Neural cell (in vitro differentiated cells): ENCODE results near the gene NYAP2. TPM values are rescaled to one million over a fixed set of nuclear protein-coding genes. Genes with fewer than 3 reads are reported as not detected.
A peak's percentile ranks its signal among the peaks of the same experiment; 100 is the strongest.

Experiments
- H2AFZ ChIP-seq: fragments of 200-600, 300-800 bp; sonication (generic), shearing (Covaris generic); 2 replicates; pipeline ENCODE4 v1.6.0; 2014; ENCODE audit warnings: low read depth, mild to moderate bottlenecking, antibody characterized with exemption, low read length, moderate library complexity
- H3F3A ChIP-seq: fragments of 200-600 bp; shearing (Covaris generic); 2 replicates; pipeline ENCODE4 v1.6.1; 2016; ENCODE audit warnings: mild to moderate bottlenecking, moderate library complexity, mixed read lengths, antibody characterized with exemption, low read length; ENCODE audit not compliant: insufficient read depth, poor library complexity, severe bottlenecking
- H3K27ac ChIP-seq: fragments of 200-600, 300-800 bp; sonication (generic), shearing (Covaris generic); 2 replicates; pipeline ENCODE4 v1.5.1; 2014; ENCODE audit warnings: mild to moderate bottlenecking, low read length, moderate library complexity
- H3K27me3 ChIP-seq: fragments of 300-800, 200-600 bp; sonication (generic), shearing (Covaris generic); 2 replicates; pipeline ENCODE4 v1.6.0; 2014; ENCODE audit warnings: mild to moderate bottlenecking, low read depth, low read length, moderate library complexity; ENCODE audit not compliant: insufficient read depth
- H3K36me3 ChIP-seq: fragments of 300-800, 200-600 bp; sonication (generic), shearing (Covaris generic); 2 replicates; pipeline ENCODE4 v1.5.1; 2014; ENCODE audit warnings: mild to moderate bottlenecking, antibody characterized with exemption, low read length, moderate library complexity; ENCODE audit not compliant: insufficient read depth
- H3K4me2 ChIP-seq: fragments of 300-800, 200-600 bp; sonication (generic), shearing (Covaris generic); 2 replicates; pipeline ENCODE4 v1.6.0; 2014; ENCODE audit warnings: mild to moderate bottlenecking, low read length
- H3K4me3 ChIP-seq: fragments of 300-800, 200-600 bp; sonication (generic), shearing (Covaris generic); 2 replicates; pipeline ENCODE4 v1.5.1; 2014; ENCODE audit warnings: mild to moderate bottlenecking, low read length, moderate library complexity
- H3K79me2 ChIP-seq: fragments of 200-600 bp; shearing (Covaris generic); replicated peaks from 2 replicates; pipeline ENCODE4 v1.6.0; 2014; ENCODE audit warnings: mild to moderate bottlenecking, low read length, moderate library complexity; ENCODE audit not compliant: insufficient read depth
- H3K9ac ChIP-seq: fragments of 300-800, 200-600 bp; sonication (generic), shearing (Covaris generic); 2 replicates; pipeline ENCODE4 v1.6.1; 2016; ENCODE audit warnings: mild to moderate bottlenecking, low read length, mixed read lengths
- H3K9me2 ChIP-seq: fragments of 200-600 bp; shearing (Covaris generic); 2 replicates; pipeline ENCODE4 v1.6.1; 2016; ENCODE audit warnings: mild to moderate bottlenecking, low read length, mixed read lengths; ENCODE audit not compliant: insufficient read depth
- H3K9me3 ChIP-seq: fragments of 200-600, 300-800 bp; sonication (generic), shearing (Covaris generic); 2 replicates; pipeline ENCODE4 v1.6.1; 2016; ENCODE audit warnings: mild to moderate bottlenecking, mixed run types, low read length, moderate library complexity, mixed read lengths
- H4K20me1 ChIP-seq: fragments of 200-600 bp; shearing (Covaris generic); 2 replicates; pipeline ENCODE4 v1.6.1; 2016; ENCODE audit warnings: mild to moderate bottlenecking, mixed run types; ENCODE audit not compliant: insufficient read depth
- CTCF ChIP-seq: fragments of 450-650 bp; IDR thresholded peaks from 2 replicates; pipeline ENCODE4 v1.5.1; 2014; ENCODE audit warnings: antibody characterized with exemption, mild to moderate bottlenecking, moderate library complexity; ENCODE audit not compliant: poor library complexity, severe bottlenecking
- EP300 ChIP-seq: fragments of 450-650 bp; conservative IDR thresholded peaks from 2 replicates; pipeline ENCODE4 v1.6.1; 2014; ENCODE audit warnings: antibody characterized with exemption, mild to moderate bottlenecking, moderate library complexity; ENCODE audit not compliant: poor library complexity, severe bottlenecking
- EZH2 ChIP-seq: fragments of 200-600, 300-800 bp; shearing (Covaris generic), sonication (generic); IDR thresholded peaks from 2 replicates; pipeline ENCODE4 v1.6.1; 2014; ENCODE audit warnings: antibody characterized with exemption, low read length, borderline replicate concordance, mild to moderate bottlenecking; ENCODE audit not compliant: insufficient read depth, poor library complexity, severe bottlenecking
- MXI1 ChIP-seq: fragments of 450-650 bp; conservative IDR thresholded peaks from 2 replicates; pipeline ENCODE4 v1.6.1; 2014; ENCODE audit warnings: antibody characterized with exemption, mild to moderate bottlenecking; ENCODE audit not compliant: poor library complexity, severe bottlenecking
- POLR2AphosphoS5 ChIP-seq: IDR thresholded peaks from 2 replicates; pipeline ENCODE4 v1.6.1; 2012
- RAD21 ChIP-seq: fragments of 450-650 bp; conservative IDR thresholded peaks from 2 replicates; pipeline ENCODE4 v1.6.1; 2014; ENCODE audit warnings: antibody characterized with exemption, mild to moderate bottlenecking, moderate library complexity
- REST ChIP-seq: IDR thresholded peaks from 2 replicates; pipeline ENCODE4 v1.6.1; 2012; ENCODE audit warnings: borderline replicate concordance
- SMC3 ChIP-seq: fragments of 450-650 bp; conservative IDR thresholded peaks from 2 replicates; pipeline ENCODE4 v1.6.1; 2014; ENCODE audit warnings: antibody characterized with exemption, mild to moderate bottlenecking, moderate library complexity; ENCODE audit not compliant: poor library complexity
- TAF1 ChIP-seq: IDR thresholded peaks from 2 replicates; pipeline ENCODE4 v1.6.1; 2012; ENCODE audit warnings: low read depth
- polyA plus RNA-seq: library from polyadenylated mRNA; depleted of rRNA; stranded (reverse); fragments of >200 nt; gene quantifications from 2 replicates; pipeline ENCODE4 v1.2.3, GENCODE V29; 2014

The NYAP2 gene
- polyA plus RNA-seq, 1 donor from 2014 or later = 0.98 TPM

GRCh38 chr2:225398372-225398771 is 1.1 kb upstream of the NYAP2 start:
- H3K9me3 ChIP-seq = no peaks in the 10 kb centered on the region
- H3K9ac ChIP-seq = no peak overlapping the region
- TF ChIP-seq EZH2 (no peak), MXI1 (no peak), REST (no peak), POLR2AphosphoS5 (no peak), TAF1 (no peak), EP300 (no peak), CTCF (no peak), RAD21 (no peak), SMC3 (no peak)
- no peaks in the 10 kb centered on the region for H3K36me3 ChIP-seq
- H3K27me3 ChIP-seq = no peaks in the 10 kb centered on the region
- H3K9me2 ChIP-seq = no peaks in the 10 kb centered on the region
- H3K4me3 ChIP-seq = no peak overlapping the region
- H2AFZ ChIP-seq = no peak overlapping the region
- peaks cover 5% of the 10 kb centered on the region for H3F3A ChIP-seq
- no peak overlapping the region for H3K4me2 ChIP-seq
- H3K27ac ChIP-seq = no peak overlapping the region
- H3K79me2 ChIP-seq = peaks cover 24% of the 10 kb centered on the region
- no peaks in the 10 kb centered on the region for H4K20me1 ChIP-seq

- Histone ChIP-seq H3K36me3 (no peaks in the 10 kb centered on the region), H3K27me3 (no peaks in the 10 kb centered on the region), H4K20me1 (no peaks in the 10 kb centered on the region), H3F3A (peaks cover 5% of the 10 kb centered on the region), H3K9ac (peak overlapping the region; percentile 90), H3K9me2 (no peaks in the 10 kb centered on the region), H3K9me3 (no peaks in the 10 kb centered on the region), H3K27ac (peak overlapping the region; percentile 99), H3K79me2 (peaks cover 39% of the 10 kb centered on the region), H3K4me2 (peak overlapping the region; percentile 96), H2AFZ (peak overlapping the region; percentile 86), H3K4me3 (peak overlapping the region; percentile 67)
- TF ChIP-seq RAD21 (no peak), EZH2 (no peak), EP300 (no peak), POLR2AphosphoS5 (peak; percentile 80), MXI1 (peak; percentile 6), TAF1 (no peak), REST (peak; percentile 90), CTCF (no peak), SMC3 (peak; percentile 28)
Measured at GRCh38 chr2:225400060-225400511, 576 bp downstream of the NYAP2 start.
